K562 (cell line): Measurements from ENCODE around the gene POU2F1. TPM values are rescaled to one million over a fixed set of nuclear protein-coding genes. Genes with fewer than 3 reads are reported as not detected.
A peak's percentile ranks its signal among the peaks of the same experiment; 100 is the strongest.

Experiments
- ATAC-seq: fragments of 200-7000 bp; cut with Tn5 transposase; 3 replicates; pipeline ENCODE4 v1.9.1; 2020; ENCODE audit warnings: moderate library complexity
- BruUV-seq: library from RNA; stranded (reverse); fragments of 400-500 nt; replicated peaks from 2 replicates; lab custom pipeline; 2021; lab: Mats Ljungman, UMichigan
- CTCF ChIA-PET: fragments of 300-600 bp; formaldehyde crosslinking; extraction: SDS; loops from one replicate; lab custom pipeline; 2021; ENCODE audit warnings: low intra/inter-chr PET ratio; lab: Yijun Ruan, JAX
- POLR2A ChIA-PET: fragments of 300-600, 350-650 bp; sonication (Branson Sonifier 250); formaldehyde crosslinking; extraction: SDS; loops from one replicate; lab custom pipeline; 2021; ENCODE audit warnings: antibody characterized with exemption, inconsistent platforms; lab: Yijun Ruan, JAX
- DNase-seq, 4 experiments: peaks; one replicate each; pipeline versions ENCODE4 v3.0.0 to v3.0.0-alpha.2; 2011 to 2018; ENCODE audit warnings: low spot score in 3 of 4, mixed read lengths in 3 of 4; ENCODE audit errors: extremely low read depth in 1 of 4
- FAIRE-seq: peaks from 2 replicates; lab custom pipeline; 2011; peaks lifted over from hg19 to GRCh38; lab: Jason Lieb, UNC
- H2AFZ ChIP-seq: 2 replicates; pipeline ENCODE4 v1.6.0; 2011; ENCODE audit warnings: low read depth, low read length, control low read depth, inconsistent platforms
- H3K27ac ChIP-seq: fragments of 200-600 bp; 3 replicates; pipeline ENCODE4 v1.8.0; 2011; ENCODE audit warnings: low read depth, mild to moderate bottlenecking, control low read depth, inconsistent platforms, low read length, moderate library complexity, mixed read lengths; ENCODE audit errors: extremely low read depth
- H3K27me3 ChIP-seq, 2 experiments: fragments of 300-600 bp in 1 of 2; 2 replicates in 1 of 2; 3 replicates in 1 of 2; pipeline versions ENCODE4 v1.6.0 to v1.8.0; 2011; ENCODE audit warnings: inconsistent platforms in 2 of 2, low read length in 2 of 2, mild to moderate bottlenecking in 1 of 2, mixed read lengths in 1 of 2, moderate library complexity in 1 of 2; ENCODE audit not compliant: control insufficient read depth in 2 of 2, insufficient read depth in 2 of 2
- H3K36me3 ChIP-seq: fragments of 300-600 bp; 3 replicates; pipeline ENCODE4 v1.8.0; 2011; ENCODE audit warnings: mild to moderate bottlenecking, low read length, inconsistent platforms; ENCODE audit not compliant: control insufficient read depth, insufficient read depth
- H3K4me1 ChIP-seq, 2 experiments: fragments of 200-600 bp in 1 of 2; replicated peaks in 1 of 2; 2 replicates in 1 of 2; 3 replicates in 1 of 2; pipeline versions ENCODE4 v1.5.1 to v1.8.0; 2011; ENCODE audit warnings: inconsistent platforms in 2 of 2, low read length in 2 of 2, mild to moderate bottlenecking in 1 of 2, mixed read lengths in 1 of 2, moderate library complexity in 1 of 2; ENCODE audit not compliant: control insufficient read depth in 2 of 2, insufficient read depth in 2 of 2
- H3K4me2 ChIP-seq: 2 replicates; pipeline ENCODE4 v1.6.1; 2011; ENCODE audit warnings: low read length, control low read depth, inconsistent platforms, mixed read lengths; ENCODE audit not compliant: insufficient read depth
- H3K4me3 ChIP-seq: fragments of 200-600 bp; sonication (generic), shearing (Covaris generic); 2 replicates; pipeline ENCODE4 v1.5.1; 2016; ENCODE audit warnings: control low read depth, inconsistent platforms
- H3K79me2 ChIP-seq: fragments of 200-600 bp; 3 replicates; pipeline ENCODE4 v1.8.0; 2011; ENCODE audit warnings: low read length, inconsistent platforms; ENCODE audit not compliant: control insufficient read depth, insufficient read depth
- H3K9ac ChIP-seq, 2 experiments: 2 replicates each; pipeline versions ENCODE4 v1.6.0 to v1.6.1; 2011; ENCODE audit warnings: low read depth in 2 of 2, low read length in 2 of 2, control low read depth in 1 of 2, inconsistent platforms in 1 of 2, mild to moderate bottlenecking in 1 of 2, mixed read lengths in 1 of 2; ENCODE audit not compliant: insufficient read depth in 1 of 2
- H3K9me1 ChIP-seq: one replicate; pipeline ENCODE4 v1.6.0; 2011; ENCODE audit warnings: inconsistent platforms, mild to moderate bottlenecking, low read length, moderate library complexity; ENCODE audit not compliant: control insufficient read depth, insufficient read depth
- H3K9me3 ChIP-seq: replicated peaks from 2 replicates; pipeline ENCODE4 v1.5.1; 2011; ENCODE audit warnings: low read depth, low read length, inconsistent platforms; ENCODE audit not compliant: control insufficient read depth, insufficient read depth
- H4K20me1 ChIP-seq: replicated peaks from 2 replicates; pipeline ENCODE4 v1.6.1; 2011; ENCODE audit warnings: low read length, inconsistent platforms, mixed read lengths; ENCODE audit not compliant: control insufficient read depth, insufficient read depth
- ATF4 ChIP-seq: fragments of 450-650 bp; formaldehyde crosslinking; IDR thresholded peaks from 2 replicates; pipeline ENCODE4 v1.4.0; 2022; ENCODE audit warnings: mild to moderate bottlenecking, moderate library complexity
- ATF7 ChIP-seq: fragments of 450-650 bp; IDR thresholded peaks from 2 replicates; pipeline ENCODE4 v1.7.1; 2014; ENCODE audit warnings: mild to moderate bottlenecking, moderate library complexity
- BDP1 ChIP-seq: IDR thresholded peaks from 3 replicates; pipeline ENCODE4 v1.6.1; 2011; ENCODE audit not compliant: insufficient read length, insufficient read depth
- FOXA3 ChIP-seq, 2 experiments: fragments of 450-650 bp in 1 of 2; sonication (generic) in 1 of 2; formaldehyde crosslinking; IDR thresholded peaks in 1 of 2; conservative IDR thresholded peaks in 1 of 2; 2 replicates each; pipeline versions ENCODE4 v1.4.0 to v1.8.0; 2020 to 2022; ENCODE audit warnings: mild to moderate bottlenecking in 2 of 2, missing genetic modification reagents in 1 of 2
- GTF3C2 ChIP-seq: IDR thresholded peaks from 3 replicates; pipeline ENCODE4 v1.6.1; 2011; ENCODE audit warnings: borderline replicate concordance, mild to moderate bottlenecking, moderate library complexity; ENCODE audit not compliant: insufficient read length; ENCODE audit errors: extremely low read depth
- HLTF ChIP-seq: fragments of 450-650 bp; IDR thresholded peaks from 2 replicates; pipeline ENCODE4 v1.6.1; 2016
- HMG20B ChIP-seq: fragments of 250-450 bp; sonication (Bioruptor Pico); IDR thresholded peaks from 2 replicates; pipeline ENCODE4 v1.5.0; 2021; ENCODE audit warnings: mild to moderate bottlenecking
- HOXB6 ChIP-seq: fragments of 250-450 bp; sonication (Bioruptor Pico); IDR thresholded peaks from 2 replicates; pipeline ENCODE4 v1.5.1; 2022; ENCODE audit warnings: mild to moderate bottlenecking, borderline replicate concordance
- MAFG ChIP-seq: fragments of 450-650 bp; conservative IDR thresholded peaks from 2 replicates; pipeline ENCODE4 v1.6.1; 2016; ENCODE audit warnings: missing genetic modification characterization, missing compliant biosample characterization
- NONO ChIP-seq, 2 experiments: fragments of 200-400 bp in 1 of 2; fragments of 450-650 bp in 1 of 2; formaldehyde crosslinking in 1 of 2; IDR thresholded peaks; 2 replicates each; pipeline ENCODE4 v1.6.1; 2017; ENCODE audit warnings: low read depth in 2 of 2, mild to moderate bottlenecking in 2 of 2, moderate library complexity in 2 of 2, low read length in 1 of 2
- SMARCB1 ChIP-seq: IDR thresholded peaks from 2 replicates; pipeline ENCODE4 v1.6.1; 2011; ENCODE audit warnings: improper control_type of control experiment, low read depth; ENCODE audit not compliant: insufficient read length
- THRAP3 ChIP-seq: fragments of 450-650 bp; IDR thresholded peaks from 2 replicates; pipeline ENCODE4 v1.6.1; 2016; ENCODE audit warnings: mild to moderate bottlenecking, inconsistent platforms, borderline replicate concordance
- WGBS: fragments of 100-300 bp; shearing (Covaris generic); methylation state at CpG from one replicate; pipeline ENCODE4 v1.1.6; 2016; ENCODE audit warnings: low coverage, mixed read lengths; ENCODE audit not compliant: insufficient coverage; ENCODE audit errors: missing lambda C conversion rate; 5-methylcytosine and 5-hydroxymethylcytosine counted together
- in situ Hi-C: fragments of 300-500 bp; cut with MboI; formaldehyde crosslinking; loops from 4 replicates; pipeline ENCODE4 v1.15.0; 2018; ENCODE audit warnings: inconsistent platforms, mixed read lengths
- intact Hi-C: fragments of 100-400 bp; cut with micrococcal nuclease; formaldehyde crosslinking; loops from 2 replicates; pipeline ENCODE4 v1.14.2; 2022
- polyA plus RNA-seq, 8 experiments: library from polyadenylated mRNA; depleted of rRNA in 4 of 8; stranded (reverse) in 5 of 8; unstranded in 3 of 8; fragments of >200 nt; fragmentation: Nextera tagmentation in 2 of 8; fragmentation: Illumina TruSeq in 1 of 8; extraction: Ambion mirVana in 2 of 8; extraction: Trizol in 1 of 8; gene quantifications; 2 replicates each; pipeline versions ENCODE4 v1.2.1 to v1.2.3, GENCODE V29; 2011 to 2014; ENCODE audit warnings: inconsistent platforms in 1 of 8, missing spikeins in 1 of 8
- total RNA-seq, 7 experiments: library from RNA; depleted of rRNA in 6 of 7; stranded (reverse); fragments of >200 nt in 6 of 7; fragmentation: Illumina TruSeq in 2 of 7; extraction: Trizol in 2 of 7; gene quantifications; 2 replicates each; pipeline versions ENCODE4 v1.2.1 to v1.2.3, GENCODE V29; 2011 to 2021; ENCODE audit warnings: low replicate concordance in 1 of 7
- TF ChIP-seq, protein P1 (sequence below): fragments of 250-450 bp; sonication (Bioruptor Pico); IDR thresholded peaks from 2 replicates; pipeline ENCODE4 v1.6.1; 2021; ENCODE audit warnings: mild to moderate bottlenecking

Gene POU2F1
- total and polyA plus RNA-seq, 9 of the 15 experiments (the other 6 are each of a cell fraction or from before 2014, with no cell fraction given), result 2.6 to 22.3 (median 8.8) TPM

DNA sequence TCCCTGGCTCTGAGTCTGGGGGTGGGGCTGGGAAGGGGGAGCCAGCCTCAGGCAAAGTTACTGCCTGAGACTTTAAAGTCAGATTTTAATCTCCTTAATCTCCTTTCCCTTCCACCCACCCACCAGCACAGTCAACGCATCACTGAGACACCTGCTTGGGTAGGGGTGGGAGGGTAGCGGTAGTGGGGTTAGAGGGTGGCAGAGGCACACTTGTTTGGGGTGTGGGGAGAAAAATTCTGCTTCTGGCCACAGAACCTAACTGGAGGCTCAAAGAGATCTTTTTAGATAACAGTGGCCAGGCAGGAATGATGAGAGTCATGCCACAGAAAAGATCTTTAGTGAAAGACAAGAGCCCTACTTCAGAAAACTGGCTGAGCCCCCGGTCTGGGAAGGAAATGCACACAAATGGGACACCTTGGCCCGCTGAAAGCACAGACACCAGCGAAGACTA is 253.5 kb downstream of the POU2F1 start:
- CTCF ChIA-PET, result interaction anchor here (0.6 kb wide), 1 partner anchor 13 kb away, joined by 3 read pairs; no protein-coding TSS in a partner anchor
- in situ Hi-C loops, result no loop called here
- POLR2A ChIA-PET, result no interaction called here
- Histone ChIP-seq H3K4me1 (peaks cover 0 to 7% of the 10 kb centered on the region in 2 experiments; a peak in 1 of 5 replicates), H3K27ac (no peak overlapping the region), H3K4me3 (no peak overlapping the region), H3K79me2 (no peaks in the 10 kb centered on the region), H3K27me3 (peaks cover 6 to 31% of the 10 kb centered on the region in 2 experiments; a peak in 4 of 5 replicates), H4K20me1 (0 out of 2 replicates have a peak, but pooled peaks cover 4% of the 10 kb centered on the region), H3K4me2 (no peak overlapping the region), H3K9me3 (no peaks in the 10 kb centered on the region), H3K9ac (no peak overlapping the region), H3K9me1 (no peaks in the 10 kb centered on the region), H3K36me3 (no peaks in the 10 kb centered on the region), H2AFZ (no peak overlapping the region)
- intact Hi-C loops, result no loop called here
- ATAC-seq (no peak; the same call in 2 of the 3 replicates), FAIRE-seq (no peak), DNase-seq (peak in 1 of 4 experiments; percentile 18)
- no TSS peak for BruUV-seq
- 5% methylated on average over 5 of the region's 5 CpGs for WGBS
- TF ChIP-seq BDP1 (no peak), MAFG (tag) (no peak), ATF7 (no peak), ATF4 (CRISPR knock-in tag) (no peak), HOXB6 (CRISPR knock-in tag) (no peak), GTF3C2 (no peak), HMG20B (CRISPR knock-in tag) (no peak), THRAP3 (no peak), HLTF (no peak), FOXA3 (CRISPR knock-in tag; conservative IDR thresholded peaks at IDR 0.05 in 1 of 2, IDR thresholded peaks at IDR 0.05 in 1 of 2) (no peak), NONO (IDR thresholded peaks at IDR 0.05; ENCODE audit: low read depth in 2 of 2, low read length in 1 of 2) (no peak), SMARCB1 (no peak)
- TF ChIP-seq, protein P1, sequence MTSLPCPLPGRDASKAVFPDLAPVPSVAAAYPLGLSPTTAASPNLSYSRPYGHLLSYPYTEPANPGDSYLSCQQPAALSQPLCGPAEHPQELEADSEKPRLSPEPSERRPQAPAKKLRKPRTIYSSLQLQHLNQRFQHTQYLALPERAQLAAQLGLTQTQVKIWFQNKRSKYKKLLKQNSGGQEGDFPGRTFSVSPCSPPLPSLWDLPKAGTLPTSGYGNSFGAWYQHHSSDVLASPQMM (CRISPR knock-in tag), result no peak
